Activated CD8-positive, alpha-beta T cell treated with anti-CD3 and anti-CD28 coated beads for 36 hours (primary cell): Measurements from ENCODE around the gene SPDYE16. TPM values are rescaled to one million over a fixed set of nuclear protein-coding genes. Genes with fewer than 3 reads are reported as not detected.
"Not testable (repeated sequence)": the region's sequence is repeated elsewhere in the genome, so short reads cannot be mapped to it uniquely, and the experiment has no call there.

ENCODE experiments used
- ATAC-seq: fragments of 200-7000 bp; cut with Tn5 transposase; one replicate; pipeline ENCODE4 v1.10.0; 2021; ENCODE audit warnings: mild to moderate bottlenecking, moderate library complexity
- CTCF ChIA-PET: fragments of 350-600 bp; sonication (Branson Sonifier 250); formaldehyde crosslinking; loops from one replicate; lab custom pipeline; 2021; ENCODE audit warnings: antibody characterized with exemption; lab: Charles Lee
- POLR2A ChIA-PET: fragments of 350-600 bp; sonication (Branson Sonifier 250); formaldehyde crosslinking; loops from one replicate; lab custom pipeline; 2021; ENCODE audit warnings: antibody characterized with exemption; lab: Charles Lee
- DNase-seq: peaks from one replicate; pipeline ENCODE4 v3.0.0-alpha.2; 2020
- H3K27ac Mint-ChIP-seq: one replicate; pipeline ENCODE4 v1.8.0; 2021; ENCODE audit warnings: mild to moderate bottlenecking, mixed read lengths
- H3K27me3 Mint-ChIP-seq: one replicate; pipeline ENCODE4 v1.8.0; 2021; ENCODE audit warnings: mixed read lengths
- H3K36me3 Mint-ChIP-seq: one replicate; pipeline ENCODE4 v1.8.0; 2021; ENCODE audit warnings: low read depth, mixed read lengths
- H3K4me1 Mint-ChIP-seq: one replicate; pipeline ENCODE4 v1.8.0; 2021; ENCODE audit warnings: low read depth, mixed read lengths
- H3K4me3 Mint-ChIP-seq: one replicate; pipeline ENCODE4 v1.8.0; 2021; ENCODE audit warnings: mild to moderate bottlenecking, moderate library complexity, mixed read lengths
- H3K9me3 Mint-ChIP-seq: one replicate; pipeline ENCODE4 v1.8.0; 2021; ENCODE audit warnings: mixed read lengths
- intact Hi-C: fragments of 100-400 bp; cut with micrococcal nuclease; formaldehyde crosslinking; loops from one replicate; pipeline ENCODE4 v1.10.0; 2022
- total RNA-seq, 2 experiments: library from RNA; stranded (reverse); gene quantifications; one replicate each; pipeline ENCODE4 v1.2.3, GENCODE V29; 2021
- TF ChIP-seq, protein P1 (sequence below): fragments of 200-600 bp; IDR thresholded peaks from one replicate; pipeline ENCODE4 v1.8.0; 2022; ENCODE audit warnings: antibody characterized with exemption, mild to moderate bottlenecking

The SPDYE16 gene
- total RNA-seq, 2 experiments from 2014 or later = 0.20 to 0.23 TPM

DNA sequence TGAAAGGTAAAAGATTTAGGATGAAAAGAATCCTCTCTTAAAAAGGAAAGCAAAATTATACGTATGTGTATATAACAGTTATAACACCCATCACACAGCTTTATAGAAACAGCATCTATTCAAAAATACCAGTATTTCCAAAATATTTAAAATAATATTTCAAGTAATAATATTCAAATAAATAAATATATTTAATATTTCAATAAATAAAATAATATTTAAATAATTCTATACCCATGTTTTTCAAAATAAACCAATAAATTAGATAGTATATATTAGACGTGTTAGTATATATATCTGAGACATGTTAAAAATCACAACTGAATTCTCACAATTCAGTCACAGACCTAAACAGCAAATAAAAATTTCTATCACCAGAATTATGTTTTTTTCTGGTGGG, 11.5 kb downstream of the SPDYE16 start:
- H3K36me3 Mint-ChIP-seq, intact Hi-C loops, POLR2A ChIA-PET, DNase-seq, H3K9me3 Mint-ChIP-seq, H3K27me3 Mint-ChIP-seq, H3K4me1 Mint-ChIP-seq, CTCF ChIA-PET, ATAC-seq, H3K27ac Mint-ChIP-seq, H3K4me3 Mint-ChIP-seq: not testable (repeated sequence)

DNA sequence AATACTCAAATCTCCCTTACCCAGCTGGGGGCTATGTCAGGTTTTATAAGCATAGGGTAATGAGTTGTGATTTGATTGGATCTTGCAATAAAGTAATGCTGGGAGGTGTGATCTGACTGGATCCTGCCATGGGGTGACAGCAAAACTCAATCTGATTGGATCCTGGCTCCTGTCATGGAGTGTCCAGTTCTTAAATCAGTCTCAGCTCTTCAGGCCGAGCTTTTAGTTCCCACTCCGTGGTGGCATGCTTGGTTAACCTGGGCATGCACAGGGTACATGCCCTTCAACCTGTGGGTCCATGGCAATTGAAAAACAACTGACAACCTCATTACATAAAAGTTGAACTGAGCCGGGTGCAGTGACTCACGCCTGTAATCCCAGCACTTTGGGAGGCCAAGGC, 16.9 kb downstream of the SPDYE16 start:
- DNase-seq, CTCF ChIA-PET, POLR2A ChIA-PET, H3K9me3 Mint-ChIP-seq, H3K4me3 Mint-ChIP-seq, intact Hi-C loops, H3K36me3 Mint-ChIP-seq, H3K4me1 Mint-ChIP-seq, H3K27ac Mint-ChIP-seq, ATAC-seq, H3K27me3 Mint-ChIP-seq: not testable (repeated sequence)

GRCh38 chr7:76516932-76517331, 26.2 kb downstream of the SPDYE16 start:
- H3K9me3 Mint-ChIP-seq, H3K27me3 Mint-ChIP-seq, DNase-seq, POLR2A ChIA-PET, H3K36me3 Mint-ChIP-seq, H3K4me3 Mint-ChIP-seq, ATAC-seq, CTCF ChIA-PET, H3K4me1 Mint-ChIP-seq, intact Hi-C loops, H3K27ac Mint-ChIP-seq: not testable (repeated sequence)

DNA sequence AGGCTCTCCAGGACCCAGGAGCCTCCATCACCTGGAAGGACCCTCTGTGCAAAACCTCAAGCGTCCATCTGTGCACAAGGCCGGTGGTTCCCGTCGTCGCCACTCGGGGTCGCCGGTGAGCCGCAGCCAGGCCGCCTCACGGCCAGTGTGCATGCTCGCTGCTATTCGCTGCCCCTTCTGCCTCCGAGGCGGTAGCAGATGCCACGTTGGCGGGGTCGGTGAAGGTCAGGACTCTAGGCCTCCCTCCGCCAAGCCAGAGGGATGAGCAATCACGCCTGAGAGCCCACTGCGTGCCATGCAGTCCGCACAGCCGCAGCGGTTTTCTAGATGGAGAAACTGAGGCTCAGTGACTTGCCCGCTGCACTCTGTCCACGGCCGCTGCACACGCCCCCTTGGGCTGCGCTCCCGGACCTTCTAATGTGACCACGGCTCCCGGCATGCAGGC, 27.1 kb downstream of the SPDYE16 start:
- ChIA-PET POLR2A (no interaction called here), CTCF (interaction anchor here (1.6 kb wide), 1 partner anchor 83 kb away, joined by 3 read pairs; no protein-coding TSS in a partner anchor)
- no peaks in the 10 kb centered on the region for H3K27me3 Mint-ChIP-seq
- TF ChIP-seq, protein P1, sequence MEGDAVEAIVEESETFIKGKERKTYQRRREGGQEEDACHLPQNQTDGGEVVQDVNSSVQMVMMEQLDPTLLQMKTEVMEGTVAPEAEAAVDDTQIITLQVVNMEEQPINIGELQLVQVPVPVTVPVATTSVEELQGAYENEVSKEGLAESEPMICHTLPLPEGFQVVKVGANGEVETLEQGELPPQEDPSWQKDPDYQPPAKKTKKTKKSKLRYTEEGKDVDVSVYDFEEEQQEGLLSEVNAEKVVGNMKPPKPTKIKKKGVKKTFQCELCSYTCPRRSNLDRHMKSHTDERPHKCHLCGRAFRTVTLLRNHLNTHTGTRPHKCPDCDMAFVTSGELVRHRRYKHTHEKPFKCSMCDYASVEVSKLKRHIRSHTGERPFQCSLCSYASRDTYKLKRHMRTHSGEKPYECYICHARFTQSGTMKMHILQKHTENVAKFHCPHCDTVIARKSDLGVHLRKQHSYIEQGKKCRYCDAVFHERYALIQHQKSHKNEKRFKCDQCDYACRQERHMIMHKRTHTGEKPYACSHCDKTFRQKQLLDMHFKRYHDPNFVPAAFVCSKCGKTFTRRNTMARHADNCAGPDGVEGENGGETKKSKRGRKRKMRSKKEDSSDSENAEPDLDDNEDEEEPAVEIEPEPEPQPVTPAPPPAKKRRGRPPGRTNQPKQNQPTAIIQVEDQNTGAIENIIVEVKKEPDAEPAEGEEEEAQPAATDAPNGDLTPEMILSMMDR = peak; percentile 60
- peak; percentile 89 for ATAC-seq
- no peaks in the 10 kb centered on the region for H3K9me3 Mint-ChIP-seq
- H3K36me3 Mint-ChIP-seq = no peaks in the 10 kb centered on the region
- intact Hi-C loops = no loop called here
- no peak overlapping the region for H3K4me3 Mint-ChIP-seq
- H3K4me1 Mint-ChIP-seq = no peaks in the 10 kb centered on the region
- DNase-seq = peak; percentile 62
- no peak overlapping the region for H3K27ac Mint-ChIP-seq

GRCh38 chr7:76514926-76515771, 27.9 kb downstream of the SPDYE16 start:
- ATAC-seq (no peak), DNase-seq (no peak)
- TF ChIP-seq, protein P1 = no peak
- Mint-ChIP-seq H3K36me3 (no peaks in the 10 kb centered on the region), H3K4me1 (no peaks in the 10 kb centered on the region), H3K27ac (no peak overlapping the region), H3K4me3 (no peak overlapping the region), H3K9me3 (no peaks in the 10 kb centered on the region), H3K27me3 (no peaks in the 10 kb centered on the region)
- ChIA-PET POLR2A (no interaction called here), CTCF (interaction anchor here (1.6 kb wide), 1 partner anchor 84 kb away, joined by 3 read pairs; no protein-coding TSS in a partner anchor)
- intact Hi-C loops = no loop called here

DNA sequence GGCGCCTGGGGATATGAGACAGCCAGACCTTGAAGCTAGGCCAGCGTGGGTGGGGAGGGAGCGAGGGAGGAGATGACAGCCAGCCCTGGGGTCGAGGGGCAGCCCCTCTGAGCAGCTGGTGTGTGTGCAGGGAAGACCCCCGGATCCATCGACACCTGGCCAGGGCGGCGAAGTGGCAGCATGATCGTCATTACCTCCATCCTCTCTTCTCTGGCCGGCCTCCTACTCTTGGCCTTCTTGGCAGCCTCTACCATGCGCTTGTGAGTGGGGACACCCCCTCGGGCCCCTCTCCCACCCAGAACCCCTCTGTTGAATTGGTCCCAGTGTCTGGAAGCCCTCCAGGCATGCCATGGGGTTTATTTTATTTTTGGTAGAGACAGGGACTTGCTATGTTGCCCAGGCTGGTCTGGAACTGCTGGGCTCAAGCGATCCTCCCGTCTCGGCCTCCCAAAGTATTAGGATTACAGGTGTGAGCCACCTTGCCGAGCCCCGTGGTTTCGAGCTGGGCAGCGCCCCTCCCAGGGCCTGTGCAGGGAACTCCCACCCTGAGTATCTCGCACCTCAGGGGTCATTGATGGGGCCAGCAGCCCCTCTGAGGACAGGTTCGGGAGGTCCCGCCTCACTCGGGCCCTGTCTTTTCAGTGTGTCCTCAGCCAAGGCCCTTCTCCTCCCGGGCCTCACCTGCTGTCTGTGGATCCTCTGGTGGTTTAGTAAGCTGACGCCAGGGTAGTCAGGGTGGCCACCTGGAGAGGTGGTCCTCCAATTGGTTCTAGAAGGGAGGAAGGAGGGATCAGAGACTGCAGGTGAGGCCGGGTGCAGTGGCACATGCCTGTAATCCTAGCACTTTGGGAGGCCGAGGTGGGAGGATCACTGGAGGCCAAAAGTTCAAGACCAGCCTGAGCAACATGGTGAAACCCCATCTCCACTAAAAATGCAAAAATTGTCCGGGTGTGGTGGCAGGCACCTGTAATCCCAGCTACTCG, 29.0 kb downstream of the SPDYE16 start:
- Mint-ChIP-seq H3K36me3 (no peaks in the 10 kb centered on the region), H3K27ac (no peak overlapping the region), H3K4me1 (no peaks in the 10 kb centered on the region), H3K4me3 (no peak overlapping the region), H3K9me3 (no peaks in the 10 kb centered on the region), H3K27me3 (no peaks in the 10 kb centered on the region)
- ATAC-seq (no peak), DNase-seq (no peak)
- POLR2A ChIA-PET = no interaction called here
- TF ChIP-seq, protein P1 = no peak
- intact Hi-C loops = no loop called here
- CTCF ChIA-PET = interaction anchor here (1.6 kb wide), 1 partner anchor 85 kb away, joined by 3 read pairs; no protein-coding TSS in a partner anchor
